Frontal cortex (tissue), 4 donors: ENCODE data around the gene SMARCB1. TPM values are rescaled to one million over a fixed set of nuclear protein-coding genes. Genes with fewer than 3 reads are reported as not detected.

ENCODE experiments used
- DNase-seq, 2 donors: peaks; one replicate each; pipeline ENCODE4 v3.0.0; 2012; ENCODE audit warnings: low spot score in 2 of 2
- FAIRE-seq: peaks from 2 replicates; lab custom pipeline; 2012; peaks lifted over from hg19 to GRCh38; lab: Jason Lieb, UNC
- total RNA-seq: library from RNA; depleted of rRNA; stranded (reverse); fragments of >200 nt; gene quantifications from one replicate; pipeline ENCODE4 v1.2.3, GENCODE V29; 2014
- donor health status: control.
- donor health status: control.
- donor health status: control.

Gene SMARCB1
- total RNA-seq, 1 donor from 2014 or later: 25.7 TPM

GRCh38 chr22:23793326-23793725 is 6.6 kb downstream of the SMARCB1 start:
- FAIRE-seq (no peak), DNase-seq (no peak)

- DNase-seq: no peak
These were observed 9.7 kb downstream of the SMARCB1 start for GRCh38 chr22:23796461-23796860.

GRCh38 chr22:23800297-23801237 is 13.8 kb downstream of the SMARCB1 start:
- DNase-seq (no peak), FAIRE-seq (no peak)

More at GRCh38 chr22:23796461-23796860, 9.7 kb downstream of the SMARCB1 start:
- no peak for FAIRE-seq

GRCh38 chr22:23801238-23801821 is 14.6 kb downstream of the SMARCB1 start:
- FAIRE-seq: no peak
- DNase-seq: no peak

GRCh38 chr22:23801886-23802377 is 15.2 kb downstream of the SMARCB1 start:
- no peak for FAIRE-seq
- DNase-seq: no peak

- FAIRE-seq (no peak), DNase-seq (no peak)
These were observed 16.4 kb downstream of the SMARCB1 start for GRCh38 chr22:23803001-23803819.

- FAIRE-seq (no peak), DNase-seq (no peak)
These were observed 18.1 kb downstream of the SMARCB1 start for GRCh38 chr22:23804781-23805291.

GRCh38 chr22:23806837-23807236 is 20.1 kb downstream of the SMARCB1 start:
- FAIRE-seq (no peak), DNase-seq (no peak)

- no peak for DNase-seq
- no peak for FAIRE-seq
These were observed 25.6 kb downstream of the SMARCB1 start for GRCh38 chr22:23812378-23812777.

GRCh38 chr22:23815541-23816155 is 28.9 kb downstream of the SMARCB1 start:
- FAIRE-seq: no peak

GRCh38 chr22:23816156-23816976 is 29.6 kb downstream of the SMARCB1 start:
- no peak for FAIRE-seq
- DNase-seq: no peak

More at GRCh38 chr22:23815541-23816155, 28.9 kb downstream of the SMARCB1 start:
- DNase-seq: no peak

GRCh38 chr22:23817146-23817545 is 30.4 kb downstream of the SMARCB1 start:
- DNase-seq (no peak), FAIRE-seq (no peak)

GRCh38 chr22:23818541-23818940 is 31.8 kb downstream of the SMARCB1 start:
- DNase-seq: no peak
- no peak for FAIRE-seq

- FAIRE-seq: no peak
- no peak for DNase-seq
These were observed 34.0 kb downstream of the SMARCB1 start for GRCh38 chr22:23820748-23821211.

GRCh38 chr22:23822101-23822671 is 35.4 kb downstream of the SMARCB1 start:
- no peak for DNase-seq

GRCh38 chr22:23823331-23823791 is 36.6 kb downstream of the SMARCB1 start:
- DNase-seq (no peak), FAIRE-seq (no peak)

More at GRCh38 chr22:23822101-23822671, 35.4 kb downstream of the SMARCB1 start:
- FAIRE-seq: no peak

GRCh38 chr22:23824476-23825245 is 37.9 kb downstream of the SMARCB1 start:
- no peak for FAIRE-seq
- DNase-seq: no peak
